GM12892 (cell line): ENCODE data around the gene PRPS1.
"Not testable (repeated sequence)": the region's sequence is repeated elsewhere in the genome, so short reads cannot be mapped to it uniquely, and the experiment has no call there.

ENCODE experiments used
- POLR2AphosphoS5 ChIP-seq: IDR thresholded peaks from 2 replicates; pipeline ENCODE4 v1.6.1; 2011; ENCODE audit warnings: low read depth, low read length, control low read depth
- TAF1 ChIP-seq: IDR thresholded peaks from 2 replicates; pipeline ENCODE4 v1.6.1; 2011; ENCODE audit warnings: low read depth, mild to moderate bottlenecking, control low read depth, low read length, borderline replicate concordance

- not testable (repeated sequence) for TF ChIP-seq TAF1, POLR2AphosphoS5
Observed at GRCh38 chrX:107609061-107609460, 19.2 kb upstream of the PRPS1 start.
